DND-41 (cell line): Measurements from ENCODE around the gene THOC2.
"Not testable (repeated sequence)": the region's sequence is repeated elsewhere in the genome, so short reads cannot be mapped to it uniquely, and the experiment has no call there.

Experiments used
- ATAC-seq: fragments of 200-7000 bp; cut with Tn5 transposase; 3 replicates; pipeline ENCODE4 v1.9.1; 2021; ENCODE audit warnings: low read depth; ENCODE audit not compliant: insufficient read depth
- DNase-seq: peaks from one replicate; pipeline ENCODE4 v3.0.0-alpha.2; 2020
- H2AFZ ChIP-seq: 2 replicates; pipeline ENCODE4 v1.6.0; 2012; ENCODE audit warnings: low read depth, low read length
- H3K27ac ChIP-seq: 2 replicates; pipeline ENCODE4 v1.5.1; 2012; ENCODE audit warnings: low read length, inconsistent platforms
- H3K27me3 ChIP-seq: fragments of 200-600 bp; sonication (generic); 2 replicates; pipeline ENCODE4 v1.6.0; 2012; ENCODE audit warnings: low read length, mild to moderate bottlenecking, inconsistent platforms; ENCODE audit not compliant: insufficient read depth, poor library complexity
- H3K36me3 ChIP-seq: 2 replicates; pipeline ENCODE4 v1.5.1; 2012; ENCODE audit warnings: low read length, inconsistent platforms; ENCODE audit not compliant: insufficient read depth
- H3K4me1 ChIP-seq: 2 replicates; pipeline ENCODE4 v1.5.1; 2012; ENCODE audit warnings: mild to moderate bottlenecking, low read length; ENCODE audit not compliant: insufficient read depth
- H3K4me2 ChIP-seq: 2 replicates; pipeline ENCODE4 v1.6.0; 2012; ENCODE audit warnings: mild to moderate bottlenecking, moderate library complexity, low read length, inconsistent platforms; ENCODE audit not compliant: insufficient read depth
- H3K4me3 ChIP-seq, 2 experiments: fragments of 200-600 bp in 1 of 2; shearing (Covaris generic) in 1 of 2; 2 replicates each; pipeline ENCODE4 v1.5.1; 2012 to 2016; ENCODE audit warnings: inconsistent platforms in 2 of 2, low read length in 2 of 2, mild to moderate bottlenecking in 2 of 2, low read depth in 1 of 2, moderate library complexity in 1 of 2
- H3K79me2 ChIP-seq: 2 replicates; pipeline ENCODE4 v1.6.0; 2012; ENCODE audit warnings: low read length, inconsistent platforms; ENCODE audit not compliant: insufficient read depth
- H3K9ac ChIP-seq: 2 replicates; pipeline ENCODE4 v1.6.0; 2012; ENCODE audit warnings: low read depth, mild to moderate bottlenecking, inconsistent platforms, low read length, moderate library complexity
- H3K9me3 ChIP-seq: 2 replicates; pipeline ENCODE4 v1.5.1; 2012; ENCODE audit warnings: low read length, moderate library complexity, mild to moderate bottlenecking, inconsistent platforms; ENCODE audit not compliant: insufficient read depth, severe bottlenecking
- H4K20me1 ChIP-seq: 2 replicates; pipeline ENCODE4 v1.6.0; 2012; ENCODE audit warnings: low read length; ENCODE audit not compliant: insufficient read depth
- EZH2 ChIP-seq: IDR thresholded peaks from 3 replicates; pipeline ENCODE4 v1.6.1; 2012; ENCODE audit warnings: borderline replicate concordance, low read depth, mild to moderate bottlenecking, moderate library complexity, low read length, inconsistent platforms; ENCODE audit not compliant: severe bottlenecking
- TF ChIP-seq, protein P1 (sequence below): IDR thresholded peaks from 2 replicates; pipeline ENCODE4 v1.5.1; 2012; ENCODE audit warnings: borderline replicate concordance, low read length, moderate library complexity, mild to moderate bottlenecking; ENCODE audit not compliant: poor library complexity, severe bottlenecking; ENCODE audit errors: extremely low read depth

The THOC2 gene

DNA sequence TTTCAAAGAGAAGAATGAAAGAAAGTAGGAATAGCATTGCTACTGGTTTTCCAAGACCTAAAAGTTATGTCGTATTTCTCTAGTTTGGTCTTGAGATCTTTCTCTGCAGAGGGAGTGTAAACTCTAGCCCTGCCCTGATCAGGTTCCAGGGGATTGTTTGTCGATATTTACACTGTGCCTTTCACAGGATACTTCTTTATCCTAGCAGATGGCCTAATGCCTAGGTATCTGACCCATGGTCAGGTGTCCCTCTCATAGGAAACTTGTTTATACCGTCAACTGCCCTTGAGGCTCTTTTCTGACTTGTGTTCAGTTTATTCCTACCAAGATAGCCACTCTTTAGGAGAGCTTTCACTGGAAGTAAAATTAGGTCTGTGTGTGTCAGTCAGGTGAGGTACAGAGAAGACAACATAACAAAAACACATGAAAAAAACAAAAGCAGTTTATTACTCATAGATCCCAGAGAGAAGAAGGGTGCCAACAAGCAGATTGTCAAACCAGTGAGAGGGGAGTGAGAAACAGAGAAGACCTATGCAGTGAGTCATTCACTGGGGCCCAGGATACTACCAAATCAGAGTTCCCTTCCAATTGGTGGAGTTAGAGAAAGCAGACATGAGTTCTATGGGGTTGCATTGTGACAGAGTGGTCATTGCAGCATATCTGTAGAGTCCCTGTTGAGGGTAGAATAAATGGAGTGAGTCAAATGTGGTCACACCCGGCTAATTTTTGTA, 40.6 kb upstream of the THOC2 start:
- ATAC-seq (no peak), DNase-seq (no peak)
- TF ChIP-seq, protein P1, sequence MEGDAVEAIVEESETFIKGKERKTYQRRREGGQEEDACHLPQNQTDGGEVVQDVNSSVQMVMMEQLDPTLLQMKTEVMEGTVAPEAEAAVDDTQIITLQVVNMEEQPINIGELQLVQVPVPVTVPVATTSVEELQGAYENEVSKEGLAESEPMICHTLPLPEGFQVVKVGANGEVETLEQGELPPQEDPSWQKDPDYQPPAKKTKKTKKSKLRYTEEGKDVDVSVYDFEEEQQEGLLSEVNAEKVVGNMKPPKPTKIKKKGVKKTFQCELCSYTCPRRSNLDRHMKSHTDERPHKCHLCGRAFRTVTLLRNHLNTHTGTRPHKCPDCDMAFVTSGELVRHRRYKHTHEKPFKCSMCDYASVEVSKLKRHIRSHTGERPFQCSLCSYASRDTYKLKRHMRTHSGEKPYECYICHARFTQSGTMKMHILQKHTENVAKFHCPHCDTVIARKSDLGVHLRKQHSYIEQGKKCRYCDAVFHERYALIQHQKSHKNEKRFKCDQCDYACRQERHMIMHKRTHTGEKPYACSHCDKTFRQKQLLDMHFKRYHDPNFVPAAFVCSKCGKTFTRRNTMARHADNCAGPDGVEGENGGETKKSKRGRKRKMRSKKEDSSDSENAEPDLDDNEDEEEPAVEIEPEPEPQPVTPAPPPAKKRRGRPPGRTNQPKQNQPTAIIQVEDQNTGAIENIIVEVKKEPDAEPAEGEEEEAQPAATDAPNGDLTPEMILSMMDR = no peak
- TF ChIP-seq EZH2 = no peak
- no peaks in the 10 kb centered on the region for H3K4me1 ChIP-seq
- no peak overlapping the region for H3K27ac ChIP-seq
- no peaks in the 10 kb centered on the region for H3K9me3 ChIP-seq
- H3K9ac ChIP-seq = no peak overlapping the region
- H3K4me3 ChIP-seq = no peak overlapping the region
- H4K20me1 ChIP-seq = no peaks in the 10 kb centered on the region
- no peaks in the 10 kb centered on the region for H3K79me2 ChIP-seq
- H2AFZ ChIP-seq = no peak overlapping the region
- no peaks in the 10 kb centered on the region for H3K36me3 ChIP-seq
- H3K27me3 ChIP-seq = no peaks in the 10 kb centered on the region
- no peak overlapping the region for H3K4me2 ChIP-seq

DNA sequence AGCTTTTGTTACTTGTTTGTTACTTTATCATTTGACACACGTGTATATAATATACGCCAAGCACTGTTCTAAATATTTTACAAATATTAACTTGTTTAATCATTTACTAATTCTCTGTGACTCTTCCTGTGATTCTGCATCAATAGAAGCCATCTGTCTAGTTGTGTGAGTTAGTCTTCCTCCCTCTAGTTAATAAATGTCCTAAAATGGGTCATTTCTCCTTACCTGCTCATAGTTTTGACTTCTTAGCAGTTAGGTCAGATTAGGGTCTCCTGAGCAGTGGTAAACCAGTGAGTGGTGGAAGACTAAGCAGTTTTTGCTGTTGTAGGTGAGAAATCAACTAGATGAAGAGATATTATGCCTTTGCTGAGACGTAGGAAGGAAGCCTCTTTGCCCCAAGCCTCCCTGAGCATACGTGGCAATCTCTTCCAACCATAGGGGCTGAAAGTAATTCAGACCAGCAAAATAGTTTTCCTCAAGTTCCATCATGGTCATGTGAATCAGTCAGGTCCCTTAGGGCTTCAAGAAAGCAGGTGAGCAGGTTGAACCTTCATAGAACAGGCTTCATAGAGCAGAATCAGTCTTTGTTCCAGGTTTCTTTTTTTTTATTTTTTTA, 38.7 kb upstream of the THOC2 start:
- H3K27me3 ChIP-seq = no peaks in the 10 kb centered on the region
- H3K9me3 ChIP-seq = no peaks in the 10 kb centered on the region
- no peak for ATAC-seq
- H3K79me2 ChIP-seq = no peaks in the 10 kb centered on the region
- H3K4me1 ChIP-seq = no peaks in the 10 kb centered on the region
- H4K20me1 ChIP-seq = no peaks in the 10 kb centered on the region
- no peak overlapping the region for H3K9ac ChIP-seq
- H3K4me3 ChIP-seq = no peak overlapping the region
- no peak overlapping the region for H3K27ac ChIP-seq
- TF ChIP-seq, protein P1 = no peak
- TF ChIP-seq EZH2 = no peak
- H3K36me3 ChIP-seq = no peaks in the 10 kb centered on the region
- H3K4me2 ChIP-seq = no peak overlapping the region
- H2AFZ ChIP-seq = no peak overlapping the region
- no peak for DNase-seq

- H3K27me3 ChIP-seq = no peaks in the 10 kb centered on the region
- H3K4me2 ChIP-seq = peak overlapping the region; percentile 77
- no peak for TF ChIP-seq EZH2
- TF ChIP-seq, protein P1 = no peak
- H3K4me3 ChIP-seq = peak overlapping the region; percentile 22 to 60; a peak in 3 of 4 replicates
- H3K4me1 ChIP-seq = peaks cover 12% of the 10 kb centered on the region
- H2AFZ ChIP-seq = peak overlapping the region; percentile 100
- DNase-seq (peak; percentile 85), ATAC-seq (peak; percentile 99)
- H3K79me2 ChIP-seq = no peaks in the 10 kb centered on the region
- H3K27ac ChIP-seq = peak overlapping the region; percentile 73
- peak overlapping the region; percentile 55 for H3K9ac ChIP-seq
- no peaks in the 10 kb centered on the region for H3K36me3 ChIP-seq
- H3K9me3 ChIP-seq = no peaks in the 10 kb centered on the region
- no peaks in the 10 kb centered on the region for H4K20me1 ChIP-seq
These were observed 32.4 kb upstream of the THOC2 start for GRCh38 chrX:123764967-123765871.

- not testable (repeated sequence) for DNase-seq, ATAC-seq, H3K36me3 ChIP-seq, H3K9ac ChIP-seq, H4K20me1 ChIP-seq, H3K79me2 ChIP-seq, H2AFZ ChIP-seq, H3K4me1 ChIP-seq, H3K27ac ChIP-seq, H3K27me3 ChIP-seq, H3K4me3 ChIP-seq, H3K4me2 ChIP-seq, H3K9me3 ChIP-seq
These were observed 27.0 kb upstream of the THOC2 start for GRCh38 chrX:123759849-123760248.

GRCh38 chrX:123757794-123758193, 24.9 kb upstream of the THOC2 start:
- H2AFZ ChIP-seq, ATAC-seq, H3K27me3 ChIP-seq, H3K4me3 ChIP-seq, H3K4me1 ChIP-seq, H3K79me2 ChIP-seq, DNase-seq, H3K9me3 ChIP-seq, H3K9ac ChIP-seq, H3K27ac ChIP-seq, H3K4me2 ChIP-seq, H4K20me1 ChIP-seq, H3K36me3 ChIP-seq: not testable (repeated sequence)
